Measurements from ENCODE around the gene WNT7B.

DNA sequence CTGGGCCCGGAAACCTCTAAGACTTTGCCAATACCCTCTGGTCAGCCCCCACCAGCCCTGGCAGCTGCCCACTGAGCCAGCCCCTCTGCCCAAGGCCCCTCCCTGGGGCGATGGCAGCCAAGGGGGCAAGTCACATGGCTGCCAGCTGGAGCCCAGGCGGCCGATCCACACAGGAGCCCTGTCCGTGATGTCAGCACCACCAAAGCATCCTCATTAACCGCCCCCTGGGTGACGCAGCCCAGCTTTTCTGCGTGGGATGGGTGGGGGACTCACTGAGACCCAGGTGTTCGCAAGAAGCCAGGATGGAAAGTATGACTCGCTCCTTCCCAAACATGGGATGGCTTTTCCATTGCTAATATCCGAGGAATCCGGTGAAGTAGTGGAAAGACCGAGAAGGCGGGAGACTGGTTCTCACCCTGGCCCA, 46.6 kb upstream of the WNT7B start:
- TF ChIP-seq, protein P1, sequence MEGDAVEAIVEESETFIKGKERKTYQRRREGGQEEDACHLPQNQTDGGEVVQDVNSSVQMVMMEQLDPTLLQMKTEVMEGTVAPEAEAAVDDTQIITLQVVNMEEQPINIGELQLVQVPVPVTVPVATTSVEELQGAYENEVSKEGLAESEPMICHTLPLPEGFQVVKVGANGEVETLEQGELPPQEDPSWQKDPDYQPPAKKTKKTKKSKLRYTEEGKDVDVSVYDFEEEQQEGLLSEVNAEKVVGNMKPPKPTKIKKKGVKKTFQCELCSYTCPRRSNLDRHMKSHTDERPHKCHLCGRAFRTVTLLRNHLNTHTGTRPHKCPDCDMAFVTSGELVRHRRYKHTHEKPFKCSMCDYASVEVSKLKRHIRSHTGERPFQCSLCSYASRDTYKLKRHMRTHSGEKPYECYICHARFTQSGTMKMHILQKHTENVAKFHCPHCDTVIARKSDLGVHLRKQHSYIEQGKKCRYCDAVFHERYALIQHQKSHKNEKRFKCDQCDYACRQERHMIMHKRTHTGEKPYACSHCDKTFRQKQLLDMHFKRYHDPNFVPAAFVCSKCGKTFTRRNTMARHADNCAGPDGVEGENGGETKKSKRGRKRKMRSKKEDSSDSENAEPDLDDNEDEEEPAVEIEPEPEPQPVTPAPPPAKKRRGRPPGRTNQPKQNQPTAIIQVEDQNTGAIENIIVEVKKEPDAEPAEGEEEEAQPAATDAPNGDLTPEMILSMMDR (IDR thresholded peaks at IDR 0.05 in 2 of 3, conservative IDR thresholded peaks at IDR 0.05 in 1 of 3; ENCODE audit: control insufficient read depth in 2 of 3, extremely low read depth in 1 of 3, insufficient read depth in 1 of 3, low read depth in 3 of 3, low read length in 3 of 3) = no peak
- TF ChIP-seq RB1 (IDR thresholded peaks at IDR 0.05; ENCODE audit: borderline replicate concordance) (no peak), CHD1 (IDR thresholded peaks at IDR 0.05; ENCODE audit: low read depth, low read length) (no peak), JUNB (IDR thresholded peaks at IDR 0.05) (no peak), POLR2A (IDR thresholded peaks at IDR 0.05; ENCODE audit: low read depth, low read length) (no peak), ZNF274 (IDR thresholded peaks at IDR 0.05; ENCODE audit: insufficient read depth, insufficient read length) (no peak)
- TF ChIP-seq, protein P2, sequence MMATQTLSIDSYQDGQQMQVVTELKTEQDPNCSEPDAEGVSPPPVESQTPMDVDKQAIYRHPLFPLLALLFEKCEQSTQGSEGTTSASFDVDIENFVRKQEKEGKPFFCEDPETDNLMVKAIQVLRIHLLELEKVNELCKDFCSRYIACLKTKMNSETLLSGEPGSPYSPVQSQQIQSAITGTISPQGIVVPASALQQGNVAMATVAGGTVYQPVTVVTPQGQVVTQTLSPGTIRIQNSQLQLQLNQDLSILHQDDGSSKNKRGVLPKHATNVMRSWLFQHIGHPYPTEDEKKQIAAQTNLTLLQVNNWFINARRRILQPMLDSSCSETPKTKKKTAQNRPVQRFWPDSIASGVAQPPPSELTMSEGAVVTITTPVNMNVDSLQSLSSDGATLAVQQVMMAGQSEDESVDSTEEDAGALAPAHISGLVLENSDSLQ (IDR thresholded peaks at IDR 0.05) = no peak
